HG02588 (cell line): ENCODE results near the gene RASSF7.

Experiments used
- ATAC-seq: cut with Tn5 transposase; IDR thresholded peaks from one replicate; pipeline ENCODE4 v1.9.1; 2021; ENCODE audit warnings: mild to moderate bottlenecking, moderate library complexity; ENCODE audit not compliant: unreplicated experiment

RASSF7 gene

DNA sequence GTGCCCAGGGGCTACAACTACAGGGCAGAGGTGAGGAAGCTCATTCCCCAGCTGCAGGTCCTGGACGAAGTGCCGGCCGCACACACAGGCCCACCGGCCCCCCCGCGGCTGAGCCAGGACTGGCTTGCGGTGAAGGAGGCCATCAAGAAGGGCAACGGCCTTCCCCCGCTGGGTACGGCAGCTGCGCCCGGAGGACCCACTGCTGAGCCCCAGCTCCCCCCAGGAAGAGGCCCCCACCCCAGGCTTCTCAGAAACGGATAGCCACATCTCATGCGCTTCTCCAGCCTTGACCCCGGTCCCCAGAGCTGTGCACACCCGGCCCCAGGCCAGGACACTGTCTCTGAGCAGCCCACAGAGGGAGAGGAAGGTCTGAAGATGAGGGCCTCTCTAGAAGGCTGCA, 9.6 kb upstream of the RASSF7 start:
- no peak for ATAC-seq

- ATAC-seq = no peak
Measured at GRCh38 chr11:551596-551995, 9.2 kb upstream of the RASSF7 start.

- no peak for ATAC-seq
Measured at GRCh38 chr11:553083-553987, 7.4 kb upstream of the RASSF7 start.

DNA sequence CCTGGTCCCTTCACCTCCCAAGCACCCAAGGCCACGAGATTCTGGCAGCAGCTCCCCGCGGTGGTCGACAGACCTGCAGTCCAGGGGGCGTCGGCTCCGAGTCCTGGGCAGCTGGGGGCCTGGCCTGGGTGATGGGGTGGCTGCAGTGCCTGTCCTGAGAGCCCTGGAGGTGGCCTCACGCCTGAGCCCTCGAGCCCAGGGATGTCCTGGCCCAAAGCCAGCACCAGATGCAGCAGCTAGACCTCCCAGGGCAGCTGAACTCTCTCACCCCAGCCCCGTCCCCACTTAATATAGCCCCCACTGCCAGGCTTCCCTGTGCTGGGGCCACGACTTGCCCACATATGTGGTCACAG, 6.8 kb upstream of the RASSF7 start:
- no peak for ATAC-seq

GRCh38 chr11:554428-555226, 6.1 kb upstream of the RASSF7 start:
- ATAC-seq = no peak

- no peak for ATAC-seq
Measured at GRCh38 chr11:555227-555779, 5.5 kb upstream of the RASSF7 start.

DNA sequence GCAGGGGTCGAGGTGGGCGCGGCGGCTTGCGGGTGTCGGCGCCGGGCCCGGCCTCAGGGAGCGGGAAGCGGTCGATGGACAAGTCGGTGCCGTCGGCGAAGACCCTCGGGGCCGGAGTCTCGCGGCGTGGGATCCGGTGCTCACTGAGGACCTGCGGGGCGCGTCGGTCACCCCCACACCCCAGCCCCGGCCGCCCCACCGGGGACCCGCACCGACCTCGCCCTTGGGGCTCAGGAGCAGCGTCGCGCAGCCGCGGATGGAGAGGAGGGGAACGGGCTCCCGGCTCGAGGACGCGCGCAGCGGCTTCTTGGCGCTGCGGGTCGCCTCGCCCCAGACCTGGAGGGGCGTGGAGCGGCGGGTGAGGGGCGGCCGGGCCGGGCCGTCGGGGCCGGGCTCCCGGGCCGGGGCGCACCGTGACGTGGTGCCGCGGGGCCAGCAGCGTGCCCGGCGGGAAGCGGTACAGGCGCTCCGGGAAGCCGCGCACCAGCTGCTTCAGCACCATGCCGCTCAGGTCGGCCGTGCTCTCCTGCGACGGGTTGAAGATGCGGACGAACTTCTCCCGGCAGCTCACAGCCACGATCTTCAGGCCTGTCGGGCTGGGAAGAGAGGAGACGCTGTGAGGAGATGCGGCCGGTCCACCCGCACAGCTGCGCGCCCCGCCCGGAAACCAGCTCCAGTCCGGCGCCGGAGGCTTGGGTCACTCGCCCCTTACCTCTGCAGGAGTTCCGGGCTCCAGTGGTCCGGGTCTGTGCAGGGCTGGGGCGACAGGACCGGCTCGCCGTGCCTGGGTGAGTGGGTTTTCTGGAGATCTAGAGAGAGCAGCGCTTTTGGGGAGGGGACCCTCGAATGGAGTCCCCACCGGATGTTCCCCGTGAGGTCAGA, 4.7 kb upstream of the RASSF7 start:
- no peak for ATAC-seq

DNA sequence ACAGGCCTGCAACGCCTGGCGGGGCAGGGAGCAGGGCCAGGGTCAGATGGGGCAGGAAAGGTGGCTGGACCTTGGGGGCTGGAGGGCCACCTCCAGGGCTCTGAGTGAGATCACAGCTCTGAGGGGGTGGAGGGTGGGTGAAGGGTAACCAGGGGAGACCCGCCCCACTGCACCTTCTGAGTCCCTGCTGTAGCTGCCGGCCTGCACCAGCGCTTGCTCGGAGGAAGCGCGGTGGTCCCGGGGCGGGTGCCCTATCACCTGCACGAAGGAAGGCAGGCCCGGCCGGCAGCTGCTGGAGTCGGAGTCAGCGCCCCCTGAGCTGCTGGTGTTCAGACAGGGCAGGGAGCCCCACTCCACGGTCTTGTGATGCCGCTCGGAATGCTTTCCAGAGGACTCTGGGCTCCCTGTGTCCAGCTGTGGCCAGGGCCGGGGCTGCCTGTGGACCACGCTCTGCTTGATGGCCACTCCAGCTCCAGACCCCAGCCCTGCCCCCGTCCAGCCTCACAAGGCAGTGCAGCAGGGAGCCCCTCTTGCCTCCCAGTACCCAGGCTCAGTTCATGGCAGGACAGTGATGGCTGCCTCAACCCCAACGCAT, 4.0 kb upstream of the RASSF7 start:
- no peak for ATAC-seq

GRCh38 chr11:557328-558132, 3.2 kb upstream of the RASSF7 start:
- no peak for ATAC-seq

DNA sequence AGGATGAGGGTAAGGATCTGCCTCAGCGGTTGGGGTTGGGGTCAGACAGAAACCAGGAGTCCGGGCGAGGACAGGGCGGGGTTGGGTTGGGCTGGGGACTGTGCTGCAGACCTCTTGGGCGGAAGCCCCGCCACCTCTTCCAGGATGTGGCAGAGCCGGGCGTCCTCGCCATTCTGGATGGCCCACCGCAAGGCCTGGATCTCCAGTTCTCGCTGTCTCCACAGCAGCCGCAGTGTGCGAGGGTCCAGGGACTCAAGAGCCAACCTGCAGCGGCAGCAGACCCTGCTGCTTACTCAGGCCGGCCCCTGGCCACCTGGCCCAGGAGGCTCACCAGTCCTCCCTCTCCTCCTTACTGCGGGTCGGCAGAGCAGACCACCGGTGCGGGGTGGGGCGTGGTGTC, 2.3 kb upstream of the RASSF7 start:
- no peak for ATAC-seq

DNA sequence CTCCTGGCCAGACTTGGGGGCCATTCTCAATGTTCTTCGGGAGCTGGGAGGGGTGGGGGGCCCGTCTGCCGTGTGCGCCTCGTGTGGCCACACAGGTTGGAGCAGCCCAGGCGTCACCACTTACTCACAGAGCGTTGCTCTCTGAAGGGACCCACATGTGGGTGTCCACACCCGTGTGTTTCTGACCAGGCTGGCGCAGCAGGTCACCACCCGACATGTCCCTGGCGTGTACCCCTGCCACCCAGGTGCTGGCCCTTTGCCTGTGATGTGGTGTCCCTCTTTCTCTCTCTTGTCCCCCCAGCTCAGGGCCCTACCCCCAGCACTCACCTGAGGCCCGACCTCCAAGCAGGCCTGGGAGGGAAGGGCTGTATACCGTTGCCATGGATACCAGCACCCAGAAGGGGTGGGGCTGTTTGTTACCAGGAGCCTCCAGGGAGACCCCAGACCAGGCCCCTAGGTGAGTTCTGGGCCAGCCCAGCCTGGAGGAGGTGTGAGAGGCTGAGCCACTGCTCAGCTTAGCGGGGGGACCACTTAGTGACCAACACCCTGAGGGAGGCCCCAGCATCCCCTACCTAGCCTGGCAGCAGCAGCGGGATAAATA, 1.6 kb upstream of the RASSF7 start:
- ATAC-seq = no peak

GRCh38 chr11:559712-560304, 962 bp upstream of the RASSF7 start:
- ATAC-seq = no peak

GRCh38 chr11:561148-562003, 606 bp downstream of the RASSF7 start:
- peak; percentile 16 for ATAC-seq

DNA sequence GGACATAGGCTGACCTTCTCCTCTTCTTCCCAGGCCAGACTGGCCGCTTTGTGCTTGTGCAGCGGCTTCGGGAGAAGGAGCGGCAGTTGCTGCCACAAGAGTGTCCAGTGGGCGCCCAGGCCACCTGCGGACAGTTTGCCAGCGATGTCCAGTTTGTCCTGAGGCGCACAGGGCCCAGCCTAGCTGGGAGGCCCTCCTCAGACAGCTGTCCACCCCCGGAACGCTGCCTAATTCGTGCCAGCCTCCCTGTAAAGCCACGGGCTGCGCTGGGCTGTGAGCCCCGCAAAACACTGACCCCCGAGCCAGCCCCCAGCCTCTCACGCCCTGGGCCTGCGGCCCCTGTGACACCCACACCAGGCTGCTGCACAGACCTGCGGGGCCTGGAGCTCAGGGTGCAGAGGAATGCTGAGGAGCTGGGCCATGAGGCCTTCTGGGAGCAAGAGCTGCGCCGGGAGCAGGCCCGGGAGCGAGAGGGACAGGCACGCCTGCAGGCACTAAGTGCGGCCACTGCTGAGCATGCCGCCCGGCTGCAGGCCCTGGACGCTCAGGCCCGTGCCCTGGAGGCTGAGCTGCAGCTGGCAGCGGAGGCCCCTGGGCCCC, 1.4 kb downstream of the RASSF7 start:
- ATAC-seq = no peak

DNA sequence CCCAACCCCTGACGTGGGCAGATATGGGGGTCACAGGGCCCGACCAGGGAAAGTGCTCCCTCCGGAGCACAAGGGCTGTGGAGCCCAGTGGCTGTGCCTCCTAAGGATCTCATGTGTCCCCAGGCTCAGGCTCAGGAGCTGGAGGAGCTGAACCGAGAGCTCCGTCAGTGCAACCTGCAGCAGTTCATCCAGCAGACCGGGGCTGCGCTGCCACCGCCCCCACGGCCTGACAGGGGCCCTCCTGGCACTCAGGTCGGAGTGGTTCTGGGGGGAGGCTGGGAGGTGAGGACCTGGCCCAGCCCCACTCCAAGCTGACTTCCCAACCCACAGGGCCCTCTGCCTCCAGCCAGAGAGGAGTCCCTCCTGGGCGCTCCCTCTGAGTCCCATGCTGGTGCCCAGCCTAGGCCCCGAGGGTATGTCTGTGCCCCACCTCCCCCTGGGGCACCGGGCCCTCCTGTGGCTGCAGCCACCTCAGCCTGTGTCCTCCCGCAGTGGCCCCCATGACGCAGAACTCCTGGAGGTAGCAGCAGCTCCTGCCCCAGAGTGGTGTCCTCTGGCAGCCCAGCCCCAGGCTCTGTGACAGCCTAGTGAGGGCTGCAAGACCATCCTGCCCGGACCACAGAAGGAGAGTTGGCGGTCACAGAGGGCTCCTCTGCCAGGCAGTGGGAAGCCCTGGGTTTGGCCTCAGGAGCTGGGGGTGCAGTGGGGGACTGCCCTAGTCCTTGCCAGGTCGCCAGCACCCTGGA, 2.5 kb downstream of the RASSF7 start:
- ATAC-seq = no peak

DNA sequence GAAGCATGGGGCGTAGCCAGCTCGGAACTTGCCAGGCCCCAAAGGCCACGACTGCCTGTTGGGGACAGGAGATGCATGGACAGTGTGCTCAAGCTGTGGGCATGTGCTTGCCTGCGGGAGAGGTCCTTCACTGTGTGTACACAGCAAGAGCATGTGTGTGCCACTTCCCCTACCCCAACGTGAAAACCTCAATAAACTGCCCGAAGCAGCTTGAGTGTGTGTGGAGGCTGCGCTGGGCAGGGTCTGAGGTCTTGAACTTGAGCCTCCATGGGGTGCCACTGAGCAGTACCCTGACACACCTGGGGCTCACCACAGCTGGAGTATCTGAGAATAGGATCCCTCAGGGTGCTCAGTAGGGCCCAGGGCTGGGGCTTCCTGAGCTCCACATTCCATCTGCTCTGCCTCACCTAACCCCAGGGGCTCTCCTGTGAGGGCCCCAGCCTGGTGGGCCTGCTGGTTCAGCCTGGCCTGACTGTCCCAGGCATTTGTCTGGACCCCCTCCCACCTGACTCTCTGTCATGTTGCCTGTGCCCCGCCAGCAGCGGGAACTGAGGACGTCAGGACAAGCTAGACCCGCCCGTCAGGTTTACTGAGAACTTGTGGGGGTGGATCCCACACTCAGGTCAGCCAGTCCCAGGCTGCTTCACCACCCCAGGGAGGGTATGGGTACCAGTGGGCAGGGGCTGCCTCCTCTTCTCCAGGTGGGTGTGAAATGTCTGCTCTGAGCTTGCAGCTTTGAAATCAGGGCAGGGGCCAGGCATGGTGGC, 3.2 kb downstream of the RASSF7 start:
- ATAC-seq = no peak
